Breast epithelium (tissue), 4 donors: ENCODE measurements around the gene LDLRAD4. TPM values are rescaled to one million over a fixed set of nuclear protein-coding genes. Genes with fewer than 3 reads are reported as not detected.

Source experiments
- DNase-seq, 2 donors: peaks; one replicate each; pipeline ENCODE4 v3.0.0-alpha.2; 2019; ENCODE audit warnings: low spot score in 2 of 2
- H3K27ac ChIP-seq, 2 donors: fragments of 200-600 bp; sonication (generic) in 1 of 2; one replicate each; pipeline ENCODE4 v1.5.1; 2016 to 2019; ENCODE audit warnings: mild to moderate bottlenecking in 1 of 2
- H3K27me3 ChIP-seq, 2 donors: fragments of 200-600 bp; sonication (generic) in 1 of 2; one replicate each; pipeline versions ENCODE4 v1.5.1 to v1.6.0; 2017 to 2019; ENCODE audit warnings: control low read depth in 1 of 2, mild to moderate bottlenecking in 1 of 2
- H3K36me3 ChIP-seq: fragments of 200-600 bp; one replicate; pipeline ENCODE4 v1.5.1; 2019
- H3K4me1 ChIP-seq, 2 donors: fragments of 200-600 bp; sonication (generic); one replicate each; pipeline ENCODE4 v1.5.1; 2016 to 2019; ENCODE audit warnings: control low read depth in 1 of 2
- H3K4me3 ChIP-seq, 3 donors: fragments of 200-600 bp; sonication (generic); 1 replicate in 2 of 3; 2 replicates in 1 of 3; pipeline ENCODE4 v1.5.1; 2016 to 2019; ENCODE audit warnings: mild to moderate bottlenecking in 3 of 3, moderate library complexity in 2 of 3
- H3K9me3 ChIP-seq, 2 donors: fragments of 200-600 bp; sonication (generic) in 1 of 2; one replicate each; pipeline ENCODE4 v1.5.1; 2016 to 2019; ENCODE audit warnings: control low read depth in 1 of 2
- POLR2A ChIP-seq: fragments of 450-650 bp; IDR thresholded peaks from one replicate; pipeline ENCODE4 v1.6.1; 2016; ENCODE audit warnings: antibody characterized with exemption, mild to moderate bottlenecking, moderate library complexity
- POLR2AphosphoS5 ChIP-seq, 3 donors: sonication (generic); formaldehyde crosslinking; IDR thresholded peaks; one replicate each; pipeline ENCODE4 v1.6.1; 2017; ENCODE audit warnings: antibody characterized with exemption in 3 of 3
- intact Hi-C: fragments of 100-400 bp; cut with DNase I; formaldehyde crosslinking; loops from one replicate; pipeline ENCODE4 v1.15.1; 2023; ENCODE audit warnings: low total_unique reads
- total RNA-seq, 3 donors: library from RNA; depleted of rRNA; stranded (reverse); fragments of >200 nt; gene quantifications; one replicate each; pipeline ENCODE4 v1.1.0, GENCODE V29; 2016
- TF ChIP-seq, protein P1 (sequence below), 3 donors: fragments of 450-650 bp; IDR thresholded peaks; one replicate each; pipeline ENCODE4 v1.5.1; 2016 to 2017; ENCODE audit warnings: antibody characterized with exemption in 3 of 3, mild to moderate bottlenecking in 3 of 3, moderate library complexity in 3 of 3

LDLRAD4 gene
- total RNA-seq, 3 donors from 2014 or later, result 28.5 to 94.3 (median 42.9) TPM

- Histone ChIP-seq H3K27ac (no peak overlapping the region), H3K27me3 (no peaks in the 10 kb centered on the region), H3K9me3 (no peaks in the 10 kb centered on the region), H3K4me1 (no peaks in the 10 kb centered on the region), H3K4me3 (no peak overlapping the region), H3K36me3 (no peaks in the 10 kb centered on the region)
- TF ChIP-seq, protein P1, sequence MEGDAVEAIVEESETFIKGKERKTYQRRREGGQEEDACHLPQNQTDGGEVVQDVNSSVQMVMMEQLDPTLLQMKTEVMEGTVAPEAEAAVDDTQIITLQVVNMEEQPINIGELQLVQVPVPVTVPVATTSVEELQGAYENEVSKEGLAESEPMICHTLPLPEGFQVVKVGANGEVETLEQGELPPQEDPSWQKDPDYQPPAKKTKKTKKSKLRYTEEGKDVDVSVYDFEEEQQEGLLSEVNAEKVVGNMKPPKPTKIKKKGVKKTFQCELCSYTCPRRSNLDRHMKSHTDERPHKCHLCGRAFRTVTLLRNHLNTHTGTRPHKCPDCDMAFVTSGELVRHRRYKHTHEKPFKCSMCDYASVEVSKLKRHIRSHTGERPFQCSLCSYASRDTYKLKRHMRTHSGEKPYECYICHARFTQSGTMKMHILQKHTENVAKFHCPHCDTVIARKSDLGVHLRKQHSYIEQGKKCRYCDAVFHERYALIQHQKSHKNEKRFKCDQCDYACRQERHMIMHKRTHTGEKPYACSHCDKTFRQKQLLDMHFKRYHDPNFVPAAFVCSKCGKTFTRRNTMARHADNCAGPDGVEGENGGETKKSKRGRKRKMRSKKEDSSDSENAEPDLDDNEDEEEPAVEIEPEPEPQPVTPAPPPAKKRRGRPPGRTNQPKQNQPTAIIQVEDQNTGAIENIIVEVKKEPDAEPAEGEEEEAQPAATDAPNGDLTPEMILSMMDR (IDR thresholded peaks at IDR 0.05), result no peak
- TF ChIP-seq POLR2A (no peak), POLR2AphosphoS5 (IDR thresholded peaks at IDR 0.05) (no peak)
- intact Hi-C loops, result loop anchor here (10.0 kb wide), 1 partner anchor 722 kb away; no protein-coding TSS in a partner anchor
- no peak for DNase-seq
Observed at GRCh38 chr18:13416848-13417247, 198.3 kb downstream of the LDLRAD4 start.

GRCh38 chr18:13418013-13418710 is 199.6 kb downstream of the LDLRAD4 start:
- Histone ChIP-seq H3K36me3 (no peaks in the 10 kb centered on the region), H3K27ac (peak overlapping the region; percentile 35 to 48), H3K27me3 (no peaks in the 10 kb centered on the region), H3K4me1 (no peaks in the 10 kb centered on the region), H3K9me3 (no peaks in the 10 kb centered on the region), H3K4me3 (no peak overlapping the region)
- intact Hi-C loops, result loop anchor here (10.0 kb wide), 1 partner anchor 723 kb away; no protein-coding TSS in a partner anchor
- DNase-seq, result no peak
- TF ChIP-seq, protein P1 (IDR thresholded peaks at IDR 0.05), result no peak
- TF ChIP-seq POLR2AphosphoS5 (IDR thresholded peaks at IDR 0.05) (no peak), POLR2A (no peak)

DNA sequence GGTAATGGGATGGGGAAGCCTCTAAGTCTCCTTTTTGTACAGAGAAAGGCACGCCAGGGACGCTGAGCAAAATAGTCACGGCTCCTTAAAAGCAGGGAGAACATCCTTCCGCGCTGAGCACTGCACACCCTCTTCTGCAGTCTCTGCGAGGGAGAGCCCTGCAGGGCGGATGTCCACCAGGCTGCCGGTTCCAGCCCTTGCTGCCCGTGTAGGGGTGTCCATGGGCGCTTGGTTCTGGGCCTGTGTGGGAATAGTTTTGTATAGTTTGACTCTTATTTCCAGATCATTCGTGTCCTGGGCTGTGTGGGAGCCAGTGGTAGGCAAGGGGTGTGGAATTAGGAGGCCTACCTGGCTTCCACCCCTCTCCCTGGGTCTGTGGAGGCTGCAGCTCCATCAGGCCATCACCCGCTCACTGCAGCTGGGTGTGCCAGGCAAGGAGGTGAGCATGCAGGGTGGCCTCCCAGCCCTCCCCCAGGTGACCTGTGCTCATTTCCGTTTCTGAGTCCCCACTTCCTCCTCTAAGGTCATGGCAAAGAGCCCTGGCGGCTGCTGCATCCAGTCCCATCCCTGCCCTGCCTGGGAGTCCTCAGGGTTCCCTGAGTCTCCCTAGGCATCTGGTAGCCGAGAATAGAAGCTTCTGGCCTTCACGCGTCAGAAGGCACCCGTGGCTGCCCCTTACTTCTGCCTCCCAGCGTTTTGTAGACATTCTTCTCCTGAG is 202.6 kb downstream of the LDLRAD4 start:
- no peaks in the 10 kb centered on the region for H3K4me1 ChIP-seq
- H3K36me3 ChIP-seq, result no peaks in the 10 kb centered on the region
- intact Hi-C loops, result no loop called here
- H3K9me3 ChIP-seq, result no peaks in the 10 kb centered on the region
- H3K27me3 ChIP-seq, result no peaks in the 10 kb centered on the region
- no peak for TF ChIP-seq POLR2AphosphoS5 (IDR thresholded peaks at IDR 0.05)
- TF ChIP-seq, protein P1 (IDR thresholded peaks at IDR 0.05), result no peak
- no peak for TF ChIP-seq POLR2A
- H3K4me3 ChIP-seq, result no peak overlapping the region
- no peak for DNase-seq
- H3K27ac ChIP-seq, result no peak overlapping the region

- Histone ChIP-seq H3K27me3 (no peaks in the 10 kb centered on the region), H3K36me3 (no peaks in the 10 kb centered on the region), H3K4me3 (no peak overlapping the region), H3K9me3 (no peaks in the 10 kb centered on the region), H3K27ac (no peak overlapping the region), H3K4me1 (no peaks in the 10 kb centered on the region)
- intact Hi-C loops, result no loop called here
- TF ChIP-seq POLR2A (no peak), POLR2AphosphoS5 (IDR thresholded peaks at IDR 0.05) (no peak)
- TF ChIP-seq, protein P1 (IDR thresholded peaks at IDR 0.05), result no peak
- DNase-seq, result no peak
Observed at GRCh38 chr18:13422541-13423147, 204.1 kb downstream of the LDLRAD4 start.

GRCh38 chr18:13423352-13423751 is 204.8 kb downstream of the LDLRAD4 start:
- H3K27me3 ChIP-seq, result no peaks in the 10 kb centered on the region
- intact Hi-C loops, result no loop called here
- H3K4me1 ChIP-seq, result no peaks in the 10 kb centered on the region
- H3K9me3 ChIP-seq, result no peaks in the 10 kb centered on the region
- no peak for DNase-seq
- no peak overlapping the region for H3K27ac ChIP-seq
- TF ChIP-seq POLR2AphosphoS5 (IDR thresholded peaks at IDR 0.05) (no peak), POLR2A (no peak)
- TF ChIP-seq, protein P1 (IDR thresholded peaks at IDR 0.05), result no peak
- no peak overlapping the region for H3K4me3 ChIP-seq
- H3K36me3 ChIP-seq, result no peaks in the 10 kb centered on the region
